ENCODE data around the gene ZNF19.

- TF ChIP-seq CTCF (IDR thresholded peaks at IDR 0.05 in 2 of 3, conservative IDR thresholded peaks at IDR 0.05 in 1 of 3; ENCODE audit: borderline replicate concordance in 1 of 3, insufficient read depth in 1 of 3, low read depth in 2 of 3, low read length in 2 of 3) (no peak), EZH2 (IDR thresholded peaks at IDR 0.05) (no peak), POLR2AphosphoS5 (IDR thresholded peaks at IDR 0.05; ENCODE audit: low read depth, low read length) (no peak), POLR2A (IDR thresholded peaks at IDR 0.05; ENCODE audit: borderline replicate concordance, extremely low read depth, insufficient read depth, insufficient read length) (no peak), ATF3 (IDR thresholded peaks at IDR 0.05) (no peak)
- TF ChIP-seq, protein P1, sequence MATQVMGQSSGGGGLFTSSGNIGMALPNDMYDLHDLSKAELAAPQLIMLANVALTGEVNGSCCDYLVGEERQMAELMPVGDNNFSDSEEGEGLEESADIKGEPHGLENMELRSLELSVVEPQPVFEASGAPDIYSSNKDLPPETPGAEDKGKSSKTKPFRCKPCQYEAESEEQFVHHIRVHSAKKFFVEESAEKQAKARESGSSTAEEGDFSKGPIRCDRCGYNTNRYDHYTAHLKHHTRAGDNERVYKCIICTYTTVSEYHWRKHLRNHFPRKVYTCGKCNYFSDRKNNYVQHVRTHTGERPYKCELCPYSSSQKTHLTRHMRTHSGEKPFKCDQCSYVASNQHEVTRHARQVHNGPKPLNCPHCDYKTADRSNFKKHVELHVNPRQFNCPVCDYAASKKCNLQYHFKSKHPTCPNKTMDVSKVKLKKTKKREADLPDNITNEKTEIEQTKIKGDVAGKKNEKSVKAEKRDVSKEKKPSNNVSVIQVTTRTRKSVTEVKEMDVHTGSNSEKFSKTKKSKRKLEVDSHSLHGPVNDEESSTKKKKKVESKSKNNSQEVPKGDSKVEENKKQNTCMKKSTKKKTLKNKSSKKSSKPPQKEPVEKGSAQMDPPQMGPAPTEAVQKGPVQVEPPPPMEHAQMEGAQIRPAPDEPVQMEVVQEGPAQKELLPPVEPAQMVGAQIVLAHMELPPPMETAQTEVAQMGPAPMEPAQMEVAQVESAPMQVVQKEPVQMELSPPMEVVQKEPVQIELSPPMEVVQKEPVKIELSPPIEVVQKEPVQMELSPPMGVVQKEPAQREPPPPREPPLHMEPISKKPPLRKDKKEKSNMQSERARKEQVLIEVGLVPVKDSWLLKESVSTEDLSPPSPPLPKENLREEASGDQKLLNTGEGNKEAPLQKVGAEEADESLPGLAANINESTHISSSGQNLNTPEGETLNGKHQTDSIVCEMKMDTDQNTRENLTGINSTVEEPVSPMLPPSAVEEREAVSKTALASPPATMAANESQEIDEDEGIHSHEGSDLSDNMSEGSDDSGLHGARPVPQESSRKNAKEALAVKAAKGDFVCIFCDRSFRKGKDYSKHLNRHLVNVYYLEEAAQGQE (IDR thresholded peaks at IDR 0.05; ENCODE audit: low read depth): no peak
Observed at GRCh38 chr16:71443714-71444113, 45.4 kb downstream of the ZNF19 start.
